ENCODE data around the gene KATNB1.

Gene KATNB1

GRCh38 chr16:57694231-57694724 lies 41.3 kb upstream of the KATNB1 start:
- Histone ChIP-seq H2AFZ (ENCODE audit: low read length) (no peak overlapping the region), H3K36me3 (replicated peaks; ENCODE audit: insufficient read depth, low read length) (no peaks in the 10 kb centered on the region), H3K27ac (ENCODE audit: low read length) (no peak overlapping the region), H4K20me1 (ENCODE audit: insufficient read depth, low read length) (no peaks in the 10 kb centered on the region), H3F3A (ENCODE audit: insufficient read depth, low read length) (no peaks in the 10 kb centered on the region), H3K9ac (ENCODE audit: low read length) (no peak overlapping the region), H3K9me2 (replicated peaks; ENCODE audit: insufficient read depth, low read length) (no peaks in the 10 kb centered on the region), H3K4me1 (ENCODE audit: low read length) (no peaks in the 10 kb centered on the region), H3K27me3 (replicated peaks; ENCODE audit: insufficient read depth, low read length) (no peaks in the 10 kb centered on the region), H3K4me3 (ENCODE audit: low read length) (no peak overlapping the region), H3K79me2 (ENCODE audit: low read length) (no peaks in the 10 kb centered on the region), H3K9me3 (replicated peaks; ENCODE audit: insufficient read depth, low read length) (no peaks in the 10 kb centered on the region), H3K4me2 (ENCODE audit: low read depth, low read length) (no peak overlapping the region)
- DNase-seq, result no peak
- TF ChIP-seq CTCF (IDR thresholded peaks at IDR 0.05; ENCODE audit: low read length) (no peak), EZH2phosphoT487 (IDR thresholded peaks at IDR 0.05; ENCODE audit: low read length) (no peak), EZH2 (optimal IDR thresholded peaks at IDR 0.05; ENCODE audit: low read depth, low read length) (no peak)

- H3K4me2 ChIP-seq (ENCODE audit: low read depth, low read length), result no peak within 1 kb of the TSS
- H3K9me2 ChIP-seq (replicated peaks; ENCODE audit: insufficient read depth, low read length), result no peaks in the 10 kb centered on the region
- H2AFZ ChIP-seq (ENCODE audit: low read length), result no peak within 1 kb of the TSS
- H3K9me3 ChIP-seq (replicated peaks; ENCODE audit: insufficient read depth, low read length), result no peaks in the 10 kb centered on the region
- H3K79me2 ChIP-seq (ENCODE audit: low read length), result no peaks in the 10 kb centered on the region
- no peak within 1 kb of the TSS for H3K27ac ChIP-seq (ENCODE audit: low read length)
- no peak within 1 kb of the TSS for H3K9ac ChIP-seq (ENCODE audit: low read length)
- H4K20me1 ChIP-seq (ENCODE audit: insufficient read depth, low read length), result no peaks in the 10 kb centered on the region
- no peaks in the 10 kb centered on the region for H3K4me1 ChIP-seq (ENCODE audit: low read length)
- H3K36me3 ChIP-seq (replicated peaks; ENCODE audit: insufficient read depth, low read length), result no peaks in the 10 kb centered on the region
- TF ChIP-seq EZH2phosphoT487 (IDR thresholded peaks at IDR 0.05; ENCODE audit: low read length) (no peak), CTCF (IDR thresholded peaks at IDR 0.05; ENCODE audit: low read length) (no peak), EZH2 (optimal IDR thresholded peaks at IDR 0.05; ENCODE audit: low read depth, low read length) (no peak)
- no peak for DNase-seq
- no peaks in the 10 kb centered on the region for H3K27me3 ChIP-seq (replicated peaks; ENCODE audit: insufficient read depth, low read length)
- no peak within 1 kb of the TSS for H3K4me3 ChIP-seq (ENCODE audit: low read length)
- H3F3A ChIP-seq (ENCODE audit: insufficient read depth, low read length), result no peaks in the 10 kb centered on the region
These were observed 40.6 kb upstream of the KATNB1 start, which contains the start of gene DRC7 for GRCh38 chr16:57694725-57695679. Gene DRC7 (plus strand): TSS chr16:57694806. CDS start chr16:57697950, 3,144 bp downstream.

- Histone ChIP-seq H3F3A (ENCODE audit: insufficient read depth, low read length) (no peaks in the 10 kb centered on the region), H3K4me1 (ENCODE audit: low read length) (no peaks in the 10 kb centered on the region), H3K9ac (ENCODE audit: low read length) (no peak overlapping the region), H3K36me3 (replicated peaks; ENCODE audit: insufficient read depth, low read length) (no peaks in the 10 kb centered on the region), H3K27me3 (replicated peaks; ENCODE audit: insufficient read depth, low read length) (no peaks in the 10 kb centered on the region), H3K9me2 (replicated peaks; ENCODE audit: insufficient read depth, low read length) (no peaks in the 10 kb centered on the region), H3K27ac (ENCODE audit: low read length) (no peak overlapping the region), H3K4me3 (ENCODE audit: low read length) (no peak overlapping the region), H3K4me2 (ENCODE audit: low read depth, low read length) (no peak overlapping the region), H2AFZ (ENCODE audit: low read length) (no peak overlapping the region), H3K9me3 (replicated peaks; ENCODE audit: insufficient read depth, low read length) (no peaks in the 10 kb centered on the region), H3K79me2 (ENCODE audit: low read length) (no peaks in the 10 kb centered on the region), H4K20me1 (ENCODE audit: insufficient read depth, low read length) (no peaks in the 10 kb centered on the region)
- no peak for DNase-seq
- no peak for TF ChIP-seq CTCF (IDR thresholded peaks at IDR 0.05; ENCODE audit: low read length)
- TF ChIP-seq EZH2phosphoT487 (IDR thresholded peaks at IDR 0.05; ENCODE audit: low read length), result no peak
- no peak for TF ChIP-seq EZH2 (optimal IDR thresholded peaks at IDR 0.05; ENCODE audit: low read depth, low read length)
These were observed 39.9 kb upstream of the KATNB1 start for GRCh38 chr16:57695680-57696069.

Data from MM.1S (cell line).